Breast epithelium (tissue), 3 donors: ENCODE data around the gene SYNGR1.

ENCODE experiments used
- CTCF ChIP-seq, 3 donors: fragments of 450-650 bp; IDR thresholded peaks; one replicate each; pipeline ENCODE4 v1.5.1; 2016 to 2017; ENCODE audit warnings: antibody characterized with exemption in 3 of 3, mild to moderate bottlenecking in 3 of 3, moderate library complexity in 3 of 3
- POLR2A ChIP-seq: fragments of 450-650 bp; IDR thresholded peaks from one replicate; pipeline ENCODE4 v1.6.1; 2016; ENCODE audit warnings: antibody characterized with exemption, mild to moderate bottlenecking, moderate library complexity

DNA sequence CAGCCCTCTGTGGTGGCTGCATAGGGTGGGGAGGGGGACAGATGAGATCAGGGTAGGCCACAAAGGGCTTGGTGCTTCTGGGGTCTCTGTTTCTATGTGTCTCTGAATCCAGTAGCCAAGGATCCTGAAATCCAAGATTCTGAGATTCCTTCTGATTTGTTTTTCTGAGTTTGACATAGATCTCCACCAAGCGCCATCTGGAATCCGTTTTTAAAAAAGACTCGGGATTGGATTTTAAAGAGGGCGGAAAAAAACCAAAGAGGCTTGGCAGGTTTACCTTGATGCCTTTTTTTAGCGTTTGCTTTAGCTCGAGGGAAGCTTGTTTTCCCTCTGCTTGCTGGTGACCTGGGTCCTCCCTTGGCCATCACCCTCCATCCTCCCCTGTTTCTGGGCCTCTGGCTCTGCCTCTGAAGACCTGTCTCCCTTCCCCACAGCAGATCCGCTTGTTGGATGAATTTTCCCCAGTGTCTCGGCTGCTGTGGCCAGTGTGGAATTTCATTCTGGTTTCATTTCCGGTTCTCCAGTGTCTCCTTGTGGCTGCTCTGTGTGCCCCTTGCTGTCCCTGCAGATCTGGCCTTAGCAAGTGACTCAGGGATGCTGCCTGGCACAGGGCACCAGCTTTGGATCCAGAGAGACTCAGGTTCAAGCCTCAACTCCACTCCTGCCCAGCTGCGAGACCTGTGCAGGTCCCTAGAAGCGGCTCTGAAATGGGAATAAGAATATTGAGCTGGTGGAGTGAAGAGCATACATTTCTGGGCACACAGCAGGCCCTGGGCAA, 15.1 kb downstream of the SYNGR1 start:
- TF ChIP-seq CTCF (IDR thresholded peaks at IDR 0.05) (peak in 1 of 3 donors; percentile 28), POLR2A (no peak)
